Bronchial epithelial cell (primary cell): Measurements from ENCODE around the gene PRPSAP1. TPM values are rescaled to one million over a fixed set of nuclear protein-coding genes. Genes with fewer than 3 reads are reported as not detected.
"Not testable (repeated sequence)": the region's sequence is repeated elsewhere in the genome, so short reads cannot be mapped to it uniquely, and the experiment has no call there.

Source experiments
- DNase-seq: peaks from one replicate; pipeline ENCODE4 v3.0.0-alpha.2; 2010; ENCODE audit warnings: low read depth
- FAIRE-seq: peaks from 2 replicates; lab custom pipeline; 2011; peaks lifted over from hg19 to GRCh38; lab: Jason Lieb, UNC
- H3K27me3 ChIP-seq: 2 replicates; pipeline ENCODE4 v1.5.1; 2011; ENCODE audit warnings: low read length; ENCODE audit not compliant: control insufficient read depth, insufficient read depth
- H3K36me3 ChIP-seq: 2 replicates; pipeline ENCODE4 v1.5.1; 2011; ENCODE audit warnings: low read length; ENCODE audit not compliant: control insufficient read depth, insufficient read depth
- H3K4me3 ChIP-seq: 2 replicates; pipeline ENCODE4 v1.5.1; 2011; ENCODE audit warnings: mild to moderate bottlenecking, low read depth, low read length, control low read depth
- CTCF ChIP-seq: IDR thresholded peaks from 2 replicates; pipeline ENCODE4 v1.5.1; 2011; ENCODE audit warnings: mild to moderate bottlenecking, moderate library complexity, low read length, control low read depth, inconsistent platforms; ENCODE audit not compliant: insufficient read depth, severe bottlenecking
- total RNA-seq: library from RNA; depleted of rRNA; stranded (reverse); fragments of >200 nt; gene quantifications from 2 replicates; pipeline ENCODE4 v1.2.1, GENCODE V29; 2014

The PRPSAP1 gene
- total RNA-seq, 1 donor from 2014 or later, result 29.2 TPM

DNA sequence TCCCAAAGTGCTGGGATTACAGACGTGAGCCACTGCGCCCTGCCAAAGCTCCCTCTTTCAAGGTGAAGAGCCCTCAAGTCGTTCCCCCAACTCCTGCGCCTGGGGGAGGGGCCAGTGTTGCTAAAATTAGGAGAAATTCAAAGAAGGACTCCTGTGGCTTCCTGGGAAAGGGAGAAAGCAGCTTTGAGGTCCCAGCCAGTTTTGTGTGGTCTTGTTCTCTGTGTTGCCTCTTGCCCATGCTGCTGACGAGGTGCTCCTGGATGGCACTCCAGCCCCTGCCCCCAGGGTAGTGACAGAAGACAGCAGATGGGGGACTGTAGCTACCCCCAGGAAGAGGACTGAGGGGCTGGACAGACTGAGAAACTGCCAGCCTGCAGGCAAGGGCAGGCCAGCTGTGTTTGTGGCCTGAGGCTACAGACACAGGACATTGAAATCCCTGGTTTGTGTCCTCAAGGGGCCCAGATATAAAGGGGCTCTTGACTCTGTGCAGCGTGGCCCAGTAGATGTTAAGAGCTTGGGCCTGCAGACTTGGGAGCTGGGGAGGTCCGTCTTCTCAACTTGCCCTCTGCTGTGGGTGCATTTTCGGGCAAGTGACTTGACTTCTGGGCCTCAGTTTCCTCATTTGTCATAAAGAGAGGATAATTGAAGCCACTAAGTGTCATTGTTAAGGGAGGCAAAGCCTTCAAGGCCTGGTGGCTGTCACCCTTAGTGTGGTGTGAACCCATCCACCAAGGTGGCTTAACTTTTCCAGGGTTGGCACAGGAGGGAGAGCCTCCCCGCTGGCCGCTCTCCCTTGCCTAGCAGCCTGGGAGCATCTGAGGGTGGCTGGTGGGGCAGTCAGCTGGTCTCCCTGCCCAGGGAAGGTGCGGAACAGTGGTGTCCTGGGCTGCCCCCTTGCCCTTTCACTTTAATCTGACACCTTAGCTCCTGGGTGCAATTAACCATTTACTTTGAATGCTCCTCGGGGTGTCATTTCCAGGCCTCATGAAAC lies 84.4 kb downstream of the PRPSAP1 start:
- Histone ChIP-seq H3K27me3 (no peaks in the 10 kb centered on the region), H3K36me3 (peaks cover 3% of the 10 kb centered on the region), H3K4me3 (no peak overlapping the region)
- TF ChIP-seq CTCF, result no peak
- FAIRE-seq (no peak), DNase-seq (no peak)

DNA sequence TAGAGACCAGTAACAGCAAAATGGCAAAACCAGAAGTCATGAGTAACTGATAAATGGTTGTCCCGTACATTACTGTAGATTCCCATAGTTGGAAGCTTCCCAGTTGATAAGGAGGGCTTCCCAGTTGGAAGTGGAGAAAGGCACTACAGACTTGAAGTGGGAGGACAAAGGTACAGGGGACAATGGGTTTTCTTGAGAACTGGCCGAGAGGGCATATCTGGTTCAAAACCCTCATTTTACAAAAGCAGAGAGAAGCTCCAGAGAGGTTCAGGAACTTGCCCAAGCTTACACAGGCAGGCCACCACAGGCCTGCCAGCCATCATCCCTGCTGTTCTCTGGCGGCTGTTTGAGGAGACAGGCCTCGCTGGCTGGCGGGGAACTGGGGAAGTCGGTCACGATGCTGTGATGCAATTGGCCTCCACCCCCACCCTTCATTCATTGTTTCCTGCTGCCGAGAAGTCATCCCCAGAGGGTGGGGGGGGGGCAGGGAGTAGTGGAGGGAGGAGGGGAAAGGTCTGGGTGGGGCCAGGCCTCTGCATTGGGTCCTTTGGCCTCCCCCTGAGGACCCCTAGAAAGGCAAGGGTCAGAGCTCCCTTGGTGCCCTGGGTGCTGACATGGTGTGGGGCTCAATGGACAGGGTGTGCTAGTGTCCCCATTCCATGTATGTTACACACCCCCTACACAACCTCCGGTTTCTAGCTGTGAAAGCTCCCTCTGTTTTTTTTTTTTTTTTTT lies 85.5 kb downstream of the PRPSAP1 start:
- no peak overlapping the region for H3K4me3 ChIP-seq
- FAIRE-seq, result no peak

GRCh38 chr17:76267581-76268001 lies 86.1 kb downstream of the PRPSAP1 start:
- H3K36me3 ChIP-seq, FAIRE-seq, H3K4me3 ChIP-seq, DNase-seq, H3K27me3 ChIP-seq: not testable (repeated sequence)

More for the DNA sequence above, 85.5 kb downstream of the PRPSAP1 start:
- DNase-seq, result peak; percentile 93
- TF ChIP-seq CTCF, result no peak
- no peaks in the 10 kb centered on the region for H3K27me3 ChIP-seq
- peaks cover 3% of the 10 kb centered on the region for H3K36me3 ChIP-seq

GRCh38 chr17:76267051-76267576 lies 86.6 kb downstream of the PRPSAP1 start:
- TF ChIP-seq CTCF, result no peak
- FAIRE-seq (no peak), DNase-seq (no peak)
- Histone ChIP-seq H3K4me3 (no peak overlapping the region), H3K36me3 (peaks cover 3% of the 10 kb centered on the region), H3K27me3 (no peaks in the 10 kb centered on the region)

- Histone ChIP-seq H3K27me3 (no peaks in the 10 kb centered on the region), H3K4me3 (peak overlapping the region; percentile 67), H3K36me3 (peaks cover 3% of the 10 kb centered on the region)
- peak; percentile 29 for DNase-seq
- FAIRE-seq, result no peak
- TF ChIP-seq CTCF, result no peak
Observed at GRCh38 chr17:76266244-76266938, 87.3 kb downstream of the PRPSAP1 start.
